ENCODE results near the gene PHKB. TPM values are rescaled to one million over a fixed set of nuclear protein-coding genes. Genes with fewer than 3 reads are reported as not detected.

The PHKB gene
- total and polyA plus RNA-seq, 2 of the 8 experiments (the other 6 are each of a cell fraction or from before 2014, with no cell fraction given): 18.6 to 38.3 TPM

DNA sequence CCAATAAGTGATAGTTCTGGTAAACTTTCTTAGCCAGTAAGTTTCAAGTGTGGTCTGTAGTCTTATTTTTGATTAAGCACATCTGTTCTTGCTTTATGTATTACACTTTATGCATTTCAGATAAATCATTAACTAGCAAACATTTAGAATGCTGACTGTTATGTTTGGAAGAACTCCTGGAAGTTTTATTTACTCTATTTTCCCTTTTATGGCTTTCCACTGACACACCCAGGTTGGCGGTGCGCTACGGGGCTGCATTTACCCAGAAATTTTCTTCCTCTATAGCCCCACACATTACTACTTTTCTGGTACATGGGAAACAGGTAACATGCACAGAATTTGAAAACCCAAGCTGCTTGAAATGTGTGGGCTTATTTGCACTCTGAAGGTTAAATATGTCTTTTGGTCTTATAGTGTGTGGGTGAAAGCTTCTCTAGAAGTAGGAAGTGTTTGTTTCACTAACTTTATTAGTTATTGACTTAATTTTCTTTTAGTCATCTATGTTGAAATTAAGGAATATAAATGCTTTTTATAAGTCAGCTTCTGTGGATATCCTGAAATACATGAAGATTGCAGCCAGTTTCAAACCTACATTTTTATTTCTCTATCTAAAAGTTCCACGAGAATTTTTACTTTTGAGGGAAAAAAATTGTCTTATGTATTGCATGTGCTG lies 203.7 kb downstream of the PHKB start:
- no peak overlapping the region for H3K4ac ChIP-seq (replicated peaks; ENCODE audit: insufficient read length, low read depth, low read length)
- TF ChIP-seq SP2 (IDR thresholded peaks at IDR 0.05; ENCODE audit: low read length) (no peak), EZH2 (IDR thresholded peaks at IDR 0.05; ENCODE audit: low read depth, low read length, severe bottlenecking) (no peak)
- TF ChIP-seq, protein P1, sequence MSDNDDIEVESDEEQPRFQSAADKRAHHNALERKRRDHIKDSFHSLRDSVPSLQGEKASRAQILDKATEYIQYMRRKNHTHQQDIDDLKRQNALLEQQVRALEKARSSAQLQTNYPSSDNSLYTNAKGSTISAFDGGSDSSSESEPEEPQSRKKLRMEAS (IDR thresholded peaks at IDR 0.05): no peak
- no peak overlapping the region for H3K4me2 ChIP-seq (ENCODE audit: insufficient read depth in 1 of 2, low read depth in 2 of 2, low read length in 2 of 2)
- FAIRE-seq: no peak
- ChIA-PET CTCF (ENCODE audit: partially characterized antibody) (interaction anchor here (1.4 kb wide), 1 partner anchor 83 kb away, joined by 4 read pairs; no protein-coding TSS in a partner anchor), POLR2A (ENCODE audit: partially characterized antibody) (no interaction called here)
- no peak overlapping the region for H3K14ac ChIP-seq (ENCODE audit: insufficient read length)
- DNase-seq (ENCODE audit: low read depth in 1 of 2, low spot score in 2 of 2): no peak
- no peak overlapping the region for H2AK5ac ChIP-seq (ENCODE audit: low read depth, low read length)
- H3K18ac ChIP-seq (ENCODE audit: extremely low read depth, low read length): no peak overlapping the region
- no peak overlapping the region for H2BK12ac ChIP-seq (ENCODE audit: low read depth, low read length)
- H2BK120ac ChIP-seq (replicated peaks; ENCODE audit: low read depth, low read length): no peak overlapping the region
- H3K79me2 ChIP-seq (ENCODE audit: control insufficient read depth in 1 of 2, insufficient read depth in 2 of 2, low read length in 2 of 2): no peaks in the 10 kb centered on the region
- H4K5ac ChIP-seq (ENCODE audit: insufficient read length, low read depth, low read length): no peak overlapping the region
- H4K91ac ChIP-seq (replicated peaks; ENCODE audit: insufficient read length, low read length): no peak overlapping the region
- no peaks in the 10 kb centered on the region for H4K20me1 ChIP-seq (replicated peaks in 1 of 2; ENCODE audit: control insufficient read depth in 1 of 2, insufficient read depth in 2 of 2, low read length in 2 of 2)
- H3K27ac ChIP-seq (ENCODE audit: low read depth, low read length): no peak overlapping the region
- no peak overlapping the region for H3K23ac ChIP-seq (ENCODE audit: insufficient read length)
- WGBS, 2 experiments (ENCODE audit: extremely low coverage in 1 of 2, insufficient coverage in 1 of 2, insufficient read length in 1 of 2, insufficient replicate concordance in 2 of 2, low coverage in 1 of 2, low lambda C conversion rate in 2 of 2, missing lambda C conversion rate in 1 of 2): 86% methylated on average over 4 of the region's 4 CpGs; no CpG with 5 or more reads in 1 of the 2 experiments
- no peak overlapping the region for H4K8ac ChIP-seq (ENCODE audit: extremely low read depth, insufficient read depth, low read length)
- H3K4me1 ChIP-seq (replicated peaks in 1 of 4; ENCODE audit: control insufficient read depth in 3 of 4, insufficient read depth in 4 of 4, low read length in 3 of 4): no peaks in the 10 kb centered on the region
- peaks cover 0 to 4% (median 0%) of the 10 kb centered on the region in 4 experiments; a peak in 1 of 8 replicates for H3K36me3 ChIP-seq (ENCODE audit: control insufficient read depth in 2 of 4, insufficient read depth in 4 of 4, low read length in 3 of 4)
- H3K9me3 ChIP-seq (ENCODE audit: insufficient read depth in 2 of 2, low read depth in 1 of 2, low read length in 1 of 2): no peaks in the 10 kb centered on the region
- no peaks in the 10 kb centered on the region; the same call in 1 of the 2 replicates for H3K79me1 ChIP-seq (ENCODE audit: low read depth, low read length)
- no peak overlapping the region for H3K4me3 ChIP-seq (ENCODE audit: extremely low read depth in 1 of 4, insufficient read depth in 2 of 4, low read depth in 3 of 4, low read length in 4 of 4)
- no peaks in the 10 kb centered on the region for H3K27me3 ChIP-seq (replicated peaks in 1 of 4; ENCODE audit: control insufficient read depth in 3 of 4, extremely low read depth in 1 of 4, insufficient read depth in 3 of 4, low read length in 3 of 4)
- no peaks in the 10 kb centered on the region for H3K23me2 ChIP-seq (ENCODE audit: low read depth, low read length)
- H2BK15ac ChIP-seq (ENCODE audit: low read length): no peak overlapping the region
- H3K9ac ChIP-seq (replicated peaks in 1 of 4; ENCODE audit: extremely low read depth in 1 of 4, low read depth in 3 of 4, low read length in 3 of 4): no peak overlapping the region
- H3K56ac ChIP-seq (replicated peaks; ENCODE audit: insufficient read length, low read depth, low read length): no peak overlapping the region
- H2BK20ac ChIP-seq (ENCODE audit: low read length): no peak overlapping the region
- H2BK5ac ChIP-seq (ENCODE audit: low read depth, low read length): no peak overlapping the region
- H2AFZ ChIP-seq (ENCODE audit: low read length): no peak overlapping the region

Data from H1 (cell line).